ENCODE results near the gene TCF21. TPM values are rescaled to one million over a fixed set of nuclear protein-coding genes. Genes with fewer than 3 reads are reported as not detected.

Gene TCF21
- total and polyA plus RNA-seq, 11 donors = 1.8 to 9.5 (median 3.9) TPM

- DNase-seq = no peak
- WGBS, 4 donors = 57 to 65% (median 59%) methylated on average over 2 of the region's 2 CpGs
- no peak overlapping the region for H3K27ac ChIP-seq
These were observed 29.5 kb downstream of the TCF21 start for GRCh38 chr6:133918208-133918930.

GRCh38 chr6:133919362-133919761 lies 30.4 kb downstream of the TCF21 start:
- no peak for TF ChIP-seq POLR2A (IDR thresholded peaks at IDR 0.05)
- no peak for TF ChIP-seq CTCF (IDR thresholded peaks at IDR 0.05)
- peaks cover 0 to 5% (median 0%) of the 10 kb centered on the region in 9 donors for H3K27me3 ChIP-seq
- 77 to 86% (median 84%) methylated on average over 5 of the region's 5 CpGs for WGBS, 4 donors
- intact Hi-C loops (cut with DNase I) = loop anchor here in 8 of 10 donors (5.0 to 10.0 kb wide), 8 partner anchors 82 to 1387 kb away; partner anchors contain the start of genes RPS12 (in 1 of the 8) and TAAR9 (in 1 of the 8)
- peaks cover 0 to 5% (median 0%) of the 10 kb centered on the region in 12 donors for H3K4me1 ChIP-seq
- H3K36me3 ChIP-seq = no peaks in the 10 kb centered on the region
- no peak overlapping the region for H3K27ac ChIP-seq
- ATAC-seq = no peak
- H3K4me3 ChIP-seq = no peak overlapping the region
- no peak for DNase-seq
- no peaks in the 10 kb centered on the region for H3K9me3 ChIP-seq

More at GRCh38 chr6:133918208-133918930, 29.5 kb downstream of the TCF21 start:
- peaks cover 0 to 5% (median 0%) of the 10 kb centered on the region in 9 donors for H3K27me3 ChIP-seq
- H3K36me3 ChIP-seq = no peaks in the 10 kb centered on the region
- ATAC-seq = no peak
- intact Hi-C loops (cut with DNase I) = loop anchor here in 8 of 10 donors (5.0 to 10.0 kb wide), 8 partner anchors 81 to 1386 kb away; partner anchors contain the start of genes RPS12 (in 1 of the 8) and TAAR9 (in 1 of the 8)
- TF ChIP-seq CTCF (IDR thresholded peaks at IDR 0.05) = no peak
- no peak for TF ChIP-seq POLR2A (IDR thresholded peaks at IDR 0.05)
- H3K4me3 ChIP-seq = no peak overlapping the region
- H3K4me1 ChIP-seq = peaks cover 0 to 5% (median 0%) of the 10 kb centered on the region in 12 donors
- peaks cover 0 to 9% (median 0%) of the 10 kb centered on the region in 12 donors for H3K9me3 ChIP-seq

- whole genome bisulfite sequencing, 4 donors = 25 to 26% (median 26%) methylated on average over 6 of the region's 6 CpGs
- Histone ChIP-seq H3K4me3 (peak overlapping the region in 5 of 12 donors; percentile 17 to 38 (median 20)), H3K4me1 (peaks cover 0 to 5% (median 0%) of the 10 kb centered on the region in 12 donors), H3K27ac (no peak overlapping the region), H3K9me3 (no peaks in the 10 kb centered on the region), H3K27me3 (peaks cover 0 to 5% (median 0%) of the 10 kb centered on the region in 9 donors), H3K36me3 (no peaks in the 10 kb centered on the region)
- TF ChIP-seq POLR2A (IDR thresholded peaks at IDR 0.05) (no peak), CTCF (IDR thresholded peaks at IDR 0.05) (peak; percentile 67 to 87 (median 78))
- DNase-seq = peak; percentile 57 to 79 (median 72)
- peak in 3 of 4 donors; percentile 60 to 75 (median 66) for ATAC-seq
- intact Hi-C loops (cut with DNase I) = loop anchor here in 8 of 10 donors (5.0 to 10.0 kb wide), 5 partner anchors 51 to 1387 kb away; partner anchors contain the start of gene TAAR9 (in 1 of the 8)
These were observed 32.4 kb downstream of the TCF21 start for GRCh38 chr6:133921249-133921859.
